ENCODE measurements around the gene CMSS1. TPM values are rescaled to one million over a fixed set of nuclear protein-coding genes. Genes with fewer than 3 reads are reported as not detected.

CMSS1 gene
- total and polyA plus RNA-seq, 8 donors = 14.4 to 29.9 (median 15.9) TPM

DNA sequence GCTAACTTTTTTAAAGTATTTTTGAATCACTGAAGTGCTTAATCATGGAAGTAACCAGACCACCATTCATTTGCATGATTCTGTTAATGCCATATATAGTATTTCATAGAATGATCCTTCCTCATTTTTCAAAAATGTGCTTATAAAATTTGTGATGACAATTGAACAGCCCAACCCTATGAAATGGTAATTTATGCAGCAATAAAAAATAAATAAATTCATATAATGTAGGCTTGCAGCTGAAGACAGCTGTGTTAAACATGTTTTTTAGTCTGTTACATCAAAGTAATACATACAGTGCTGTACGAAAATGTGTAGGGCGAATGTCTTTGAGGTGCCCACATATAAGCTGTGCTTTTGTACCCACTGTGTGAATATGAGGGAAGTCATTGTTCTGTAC is 165.0 kb downstream of the CMSS1 start:
- ATAC-seq = no peak
- Histone ChIP-seq H3K27ac (no peak overlapping the region), H3K9me3 (no peaks in the 10 kb centered on the region), H3K36me3 (no peaks in the 10 kb centered on the region), H3K4me3 (no peak overlapping the region), H3K4me1 (no peaks in the 10 kb centered on the region), H3K27me3 (no peaks in the 10 kb centered on the region)
- TF ChIP-seq, protein P1, sequence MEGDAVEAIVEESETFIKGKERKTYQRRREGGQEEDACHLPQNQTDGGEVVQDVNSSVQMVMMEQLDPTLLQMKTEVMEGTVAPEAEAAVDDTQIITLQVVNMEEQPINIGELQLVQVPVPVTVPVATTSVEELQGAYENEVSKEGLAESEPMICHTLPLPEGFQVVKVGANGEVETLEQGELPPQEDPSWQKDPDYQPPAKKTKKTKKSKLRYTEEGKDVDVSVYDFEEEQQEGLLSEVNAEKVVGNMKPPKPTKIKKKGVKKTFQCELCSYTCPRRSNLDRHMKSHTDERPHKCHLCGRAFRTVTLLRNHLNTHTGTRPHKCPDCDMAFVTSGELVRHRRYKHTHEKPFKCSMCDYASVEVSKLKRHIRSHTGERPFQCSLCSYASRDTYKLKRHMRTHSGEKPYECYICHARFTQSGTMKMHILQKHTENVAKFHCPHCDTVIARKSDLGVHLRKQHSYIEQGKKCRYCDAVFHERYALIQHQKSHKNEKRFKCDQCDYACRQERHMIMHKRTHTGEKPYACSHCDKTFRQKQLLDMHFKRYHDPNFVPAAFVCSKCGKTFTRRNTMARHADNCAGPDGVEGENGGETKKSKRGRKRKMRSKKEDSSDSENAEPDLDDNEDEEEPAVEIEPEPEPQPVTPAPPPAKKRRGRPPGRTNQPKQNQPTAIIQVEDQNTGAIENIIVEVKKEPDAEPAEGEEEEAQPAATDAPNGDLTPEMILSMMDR (IDR thresholded peaks at IDR 0.05) = no peak
- WGBS, 2 donors = 94 to 99% methylated on average over 2 of the region's 2 CpGs
- FAIRE-seq = no peak
- no peak for DNase-seq
- intact Hi-C loops (cut with DNase I) = no loop called here

GRCh38 chr3:99984139-99984538 is 166.5 kb downstream of the CMSS1 start:
- Histone ChIP-seq H3K27ac (no peak overlapping the region), H3K36me3 (no peaks in the 10 kb centered on the region), H3K9me3 (no peaks in the 10 kb centered on the region), H3K4me1 (no peaks in the 10 kb centered on the region), H3K27me3 (no peaks in the 10 kb centered on the region), H3K4me3 (no peak overlapping the region)
- intact Hi-C loops (cut with DNase I) = no loop called here
- no peak for DNase-seq
- ATAC-seq = no peak
- TF ChIP-seq, protein P1 (IDR thresholded peaks at IDR 0.05) = no peak
- no peak for FAIRE-seq

- H3K9me3 ChIP-seq = no peaks in the 10 kb centered on the region
- 27 to 40% methylated on average over 2 of the region's 2 CpGs for WGBS, 2 donors
- no peaks in the 10 kb centered on the region for H3K36me3 ChIP-seq
- FAIRE-seq = no peak
- no peak for ATAC-seq
- no peak overlapping the region for H3K4me3 ChIP-seq
- no peak for DNase-seq
- TF ChIP-seq, protein P1 (IDR thresholded peaks at IDR 0.05) = no peak
- no peak overlapping the region for H3K27ac ChIP-seq
- H3K27me3 ChIP-seq = no peaks in the 10 kb centered on the region
- intact Hi-C loops (cut with DNase I) = no loop called here
- H3K4me1 ChIP-seq = no peaks in the 10 kb centered on the region
Observed at GRCh38 chr3:99984668-99985067, 167.0 kb downstream of the CMSS1 start.

- FAIRE-seq = no peak
Observed at GRCh38 chr3:99990179-99990578, 172.5 kb downstream of the CMSS1 start.

GRCh38 chr3:99997293-99997692 is 179.6 kb downstream of the CMSS1 start:
- ATAC-seq = no peak
- FAIRE-seq = no peak
- WGBS, 2 donors = 90 to 97% methylated on average over 2 of the region's 2 CpGs

More at GRCh38 chr3:99990179-99990578, 172.5 kb downstream of the CMSS1 start:
- DNase-seq (no peak), ATAC-seq (no peak)
- Histone ChIP-seq H3K27ac (no peak overlapping the region), H3K36me3 (no peaks in the 10 kb centered on the region), H3K9me3 (no peaks in the 10 kb centered on the region), H3K4me1 (no peaks in the 10 kb centered on the region), H3K27me3 (no peaks in the 10 kb centered on the region), H3K4me3 (no peak overlapping the region)
- TF ChIP-seq, protein P1 (IDR thresholded peaks at IDR 0.05) = no peak
- WGBS, 2 donors = 83 to 96% methylated on average over 1 of the region's 1 CpG
- intact Hi-C loops (cut with DNase I) = no loop called here

More at GRCh38 chr3:99997293-99997692, 179.6 kb downstream of the CMSS1 start:
- no peak overlapping the region for H3K27ac ChIP-seq
- no peaks in the 10 kb centered on the region for H3K27me3 ChIP-seq
- DNase-seq = no peak
- intact Hi-C loops (cut with DNase I) = no loop called here
- no peak overlapping the region for H3K4me3 ChIP-seq
- no peaks in the 10 kb centered on the region for H3K36me3 ChIP-seq
- H3K4me1 ChIP-seq = no peaks in the 10 kb centered on the region
- H3K9me3 ChIP-seq = no peaks in the 10 kb centered on the region
- TF ChIP-seq, protein P1 (IDR thresholded peaks at IDR 0.05) = no peak
